Muscle layer of colon (tissue), 2 donors: ENCODE measurements around the gene PELI1.

ENCODE experiments used
- H3K27ac ChIP-seq: one replicate; pipeline ENCODE4 v1.7.0; 2013; ENCODE audit warnings: low read depth, mild to moderate bottlenecking, low read length, moderate library complexity
- H3K27me3 ChIP-seq, 2 donors: one replicate each; pipeline ENCODE4 v1.7.0; 2013; ENCODE audit warnings: low read length in 2 of 2, mild to moderate bottlenecking in 2 of 2; ENCODE audit not compliant: insufficient read depth in 2 of 2, control insufficient read depth in 1 of 2
- H3K36me3 ChIP-seq: one replicate; pipeline ENCODE4 v1.7.0; 2013; ENCODE audit warnings: mild to moderate bottlenecking, low read length; ENCODE audit not compliant: insufficient read depth
- H3K4me1 ChIP-seq: one replicate; pipeline ENCODE4 v1.7.0; 2013; ENCODE audit warnings: mild to moderate bottlenecking, low read length; ENCODE audit not compliant: insufficient read depth
- H3K4me3 ChIP-seq, 2 donors: one replicate each; pipeline ENCODE4 v1.7.0; 2013; ENCODE audit warnings: low read length in 2 of 2, low read depth in 1 of 2, mild to moderate bottlenecking in 1 of 2, moderate library complexity in 1 of 2
- H3K9ac ChIP-seq: one replicate; pipeline ENCODE4 v1.7.0; 2013; ENCODE audit warnings: low read length
- H3K9me3 ChIP-seq: one replicate; pipeline ENCODE4 v1.7.0; 2013; ENCODE audit warnings: mild to moderate bottlenecking, low read length
- donor health status: abdominal sarcoma.
- donor health status: Adenocarcinoma of cecum.

PELI1 gene

GRCh38 chr2:64120008-64120407, 24.2 kb downstream of the PELI1 start:
- Histone ChIP-seq H3K27ac (no peak overlapping the region), H3K27me3 (no peaks in the 10 kb centered on the region), H3K36me3 (no peaks in the 10 kb centered on the region), H3K4me3 (no peak overlapping the region), H3K9ac (no peak overlapping the region), H3K4me1 (peaks cover 60% of the 10 kb centered on the region), H3K9me3 (no peaks in the 10 kb centered on the region)

- Histone ChIP-seq H3K4me1 (peaks cover 61% of the 10 kb centered on the region), H3K27ac (no peak overlapping the region), H3K27me3 (no peaks in the 10 kb centered on the region), H3K4me3 (no peak overlapping the region), H3K36me3 (no peaks in the 10 kb centered on the region), H3K9ac (no peak overlapping the region), H3K9me3 (no peaks in the 10 kb centered on the region)
These were observed 24.9 kb downstream of the PELI1 start for GRCh38 chr2:64119369-64119768.

- no peak overlapping the region for H3K9ac ChIP-seq
- peaks cover 69% of the 10 kb centered on the region for H3K4me1 ChIP-seq
- H3K27me3 ChIP-seq: no peaks in the 10 kb centered on the region
- no peaks in the 10 kb centered on the region for H3K9me3 ChIP-seq
- no peak overlapping the region for H3K27ac ChIP-seq
- H3K36me3 ChIP-seq: no peaks in the 10 kb centered on the region
- H3K4me3 ChIP-seq: no peak overlapping the region
These were observed 28.2 kb downstream of the PELI1 start for GRCh38 chr2:64115808-64116598.

DNA sequence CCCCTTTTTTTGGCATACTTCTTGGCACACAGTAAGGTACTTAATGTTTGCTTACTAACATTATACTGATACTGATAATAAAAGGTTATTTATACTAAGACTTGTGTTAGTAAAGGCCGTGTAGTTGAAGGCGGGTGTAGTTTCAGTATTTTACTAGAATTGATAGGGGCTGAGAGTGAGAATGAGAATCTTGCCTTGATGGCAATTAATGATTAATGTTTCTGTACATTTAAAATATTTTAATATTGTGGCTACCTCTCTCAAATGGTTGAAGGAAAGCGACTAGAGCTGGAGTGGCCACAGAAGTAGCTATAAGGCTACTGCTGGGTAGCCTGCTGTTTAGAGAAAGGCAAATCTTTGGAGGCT, 29.3 kb downstream of the PELI1 start:
- no peak overlapping the region for H3K27ac ChIP-seq
- no peak overlapping the region for H3K4me3 ChIP-seq
- peaks cover 60% of the 10 kb centered on the region for H3K4me1 ChIP-seq
- no peaks in the 10 kb centered on the region for H3K36me3 ChIP-seq
- H3K9ac ChIP-seq: no peak overlapping the region
- no peaks in the 10 kb centered on the region for H3K27me3 ChIP-seq
- no peaks in the 10 kb centered on the region for H3K9me3 ChIP-seq

DNA sequence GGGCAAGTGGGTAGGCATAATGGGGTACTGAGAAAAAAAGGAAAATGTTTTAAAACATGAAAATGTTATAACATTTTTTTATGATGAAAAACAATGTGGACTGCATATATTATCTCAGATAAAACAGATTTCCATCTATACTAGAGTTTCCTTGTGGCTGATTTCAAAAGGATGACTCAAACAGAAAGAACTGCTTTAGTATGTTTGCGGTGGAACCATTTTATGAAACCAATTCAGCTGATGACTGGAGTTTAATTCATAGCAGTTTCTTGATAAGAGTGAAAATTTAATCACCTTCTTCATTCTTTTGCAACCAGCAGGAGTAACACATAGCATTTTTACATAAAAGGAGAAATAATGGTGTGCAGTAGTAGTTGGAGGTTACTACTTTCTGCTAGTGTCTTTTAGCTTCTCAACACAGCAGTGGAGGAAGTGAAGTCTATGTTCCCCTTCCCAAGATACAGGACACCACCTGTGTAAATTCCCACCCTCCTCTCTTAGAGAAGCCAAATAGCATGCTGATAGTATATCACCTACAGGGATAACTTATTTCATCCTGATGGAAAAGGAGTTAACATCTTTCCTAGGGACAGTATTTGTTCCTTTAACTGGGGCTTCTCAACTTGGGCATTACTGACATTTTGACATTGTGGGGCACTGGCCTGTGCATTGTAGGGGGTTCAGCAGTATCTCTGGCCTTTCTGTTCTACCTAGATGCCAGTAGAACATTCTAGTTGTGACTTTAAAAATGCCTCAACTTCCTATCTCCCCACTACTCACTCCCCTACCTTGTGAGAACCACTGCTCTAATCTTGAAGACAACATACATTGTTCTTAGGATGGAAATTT, 29.9 kb downstream of the PELI1 start:
- H3K9me3 ChIP-seq: no peaks in the 10 kb centered on the region
- H3K36me3 ChIP-seq: no peaks in the 10 kb centered on the region
- no peaks in the 10 kb centered on the region for H3K27me3 ChIP-seq
- peaks cover 58% of the 10 kb centered on the region for H3K4me1 ChIP-seq
- no peak overlapping the region for H3K9ac ChIP-seq
- no peak overlapping the region for H3K4me3 ChIP-seq
- no peak overlapping the region for H3K27ac ChIP-seq

DNA sequence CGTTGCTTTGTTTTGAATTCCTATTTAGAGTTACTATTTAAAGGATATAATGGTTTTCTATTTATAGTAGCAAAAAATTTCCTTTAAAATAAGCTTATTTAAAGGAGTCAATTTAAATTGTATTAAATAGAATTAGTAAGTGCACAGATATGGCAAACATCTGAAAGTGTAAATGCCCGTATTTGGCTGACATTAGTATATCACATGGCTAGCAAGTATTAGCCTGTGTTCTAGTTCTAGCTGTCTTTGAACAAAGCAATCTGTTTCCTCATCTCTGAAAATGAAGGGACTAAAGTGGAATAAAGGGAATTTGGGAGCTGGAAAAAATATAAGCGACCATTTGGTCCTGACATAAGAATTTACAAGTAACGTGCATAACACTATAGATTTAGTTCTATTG, 32.2 kb downstream of the PELI1 start:
- Histone ChIP-seq H3K27ac (no peak overlapping the region), H3K36me3 (peaks cover 11% of the 10 kb centered on the region), H3K27me3 (no peaks in the 10 kb centered on the region), H3K9ac (no peak overlapping the region), H3K4me1 (peaks cover 73% of the 10 kb centered on the region), H3K4me3 (peak overlapping the region in 1 of 2 donors; percentile 3), H3K9me3 (no peaks in the 10 kb centered on the region)

DNA sequence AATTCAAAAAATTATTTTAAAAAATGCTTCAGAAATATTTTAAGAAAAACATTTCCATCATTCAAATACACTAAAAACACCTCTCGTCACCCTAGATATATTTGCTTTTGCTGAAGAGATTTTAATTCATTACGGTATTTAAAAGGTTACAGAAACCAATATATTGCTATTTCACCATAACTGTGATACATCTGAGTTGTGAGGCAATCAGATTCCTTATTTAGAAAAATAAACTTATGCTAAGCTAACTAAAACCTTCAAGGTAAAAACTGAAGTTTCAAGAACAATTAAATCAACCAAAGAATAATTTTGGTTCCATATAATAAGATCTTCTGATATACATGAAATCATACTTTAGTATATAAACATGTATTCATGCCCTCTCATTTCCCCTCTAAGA, 32.8 kb downstream of the PELI1 start:
- H3K36me3 ChIP-seq: peaks cover 12% of the 10 kb centered on the region
- no peaks in the 10 kb centered on the region for H3K9me3 ChIP-seq
- no peak overlapping the region for H3K9ac ChIP-seq
- no peaks in the 10 kb centered on the region for H3K27me3 ChIP-seq
- peaks cover 73% of the 10 kb centered on the region for H3K4me1 ChIP-seq
- H3K4me3 ChIP-seq: no peak overlapping the region
- H3K27ac ChIP-seq: no peak overlapping the region

DNA sequence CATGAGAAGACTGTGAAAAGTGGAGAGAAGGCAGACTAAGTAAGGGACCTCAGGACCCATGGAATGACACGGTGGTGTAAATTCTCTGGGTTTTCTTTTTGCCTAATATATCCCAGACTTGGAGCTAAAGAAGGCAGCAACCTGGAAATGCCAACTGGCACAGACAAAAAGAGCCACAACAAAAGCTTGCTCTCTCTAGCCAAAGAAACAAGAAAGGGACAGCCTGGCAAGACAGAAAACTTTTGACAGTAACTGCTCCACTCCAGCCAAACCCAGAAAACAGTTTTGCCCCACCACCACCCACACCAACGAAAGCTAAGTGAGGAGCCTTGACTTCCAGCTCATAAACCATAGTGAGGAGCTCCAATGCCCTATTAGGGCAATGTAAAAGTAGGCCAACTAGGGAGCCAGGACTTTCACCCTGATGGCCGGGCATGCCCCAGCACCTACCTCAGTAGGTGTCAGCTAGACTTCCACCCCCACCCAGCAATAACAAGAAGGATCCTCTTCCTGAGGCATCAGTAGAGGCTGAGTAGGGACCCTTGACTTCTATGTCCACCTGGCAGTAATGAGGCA, 35.5 kb downstream of the PELI1 start:
- Histone ChIP-seq H3K4me1 (peaks cover 69% of the 10 kb centered on the region), H3K9ac (no peak overlapping the region), H3K36me3 (peaks cover 12% of the 10 kb centered on the region), H3K27me3 (no peaks in the 10 kb centered on the region), H3K27ac (no peak overlapping the region), H3K4me3 (peak overlapping the region in 1 of 2 donors; percentile 8), H3K9me3 (no peaks in the 10 kb centered on the region)

GRCh38 chr2:64106481-64106880, 37.7 kb downstream of the PELI1 start:
- Histone ChIP-seq H3K4me1 (peaks cover 51% of the 10 kb centered on the region), H3K4me3 (no peak overlapping the region), H3K36me3 (peaks cover 16% of the 10 kb centered on the region), H3K27me3 (no peaks in the 10 kb centered on the region), H3K27ac (peak overlapping the region; percentile 13), H3K9ac (no peak overlapping the region), H3K9me3 (no peaks in the 10 kb centered on the region)

GRCh38 chr2:64105670-64106461, 38.4 kb downstream of the PELI1 start:
- Histone ChIP-seq H3K27me3 (no peaks in the 10 kb centered on the region), H3K27ac (peak overlapping the region; percentile 13), H3K9ac (no peak overlapping the region), H3K9me3 (no peaks in the 10 kb centered on the region), H3K4me1 (peaks cover 51% of the 10 kb centered on the region), H3K36me3 (peaks cover 16% of the 10 kb centered on the region), H3K4me3 (no peak overlapping the region)

- no peak overlapping the region for H3K4me3 ChIP-seq
- H3K9me3 ChIP-seq: no peaks in the 10 kb centered on the region
- no peak overlapping the region for H3K9ac ChIP-seq
- H3K27ac ChIP-seq: peak overlapping the region; percentile 5
- H3K36me3 ChIP-seq: peaks cover 16% of the 10 kb centered on the region
- H3K4me1 ChIP-seq: peaks cover 51% of the 10 kb centered on the region
- H3K27me3 ChIP-seq: no peaks in the 10 kb centered on the region
These were observed 39.3 kb downstream of the PELI1 start for GRCh38 chr2:64104933-64105332.
